22Rv1 (cell line): ENCODE data around the gene DUOX1.

Source experiments
- ZFX ChIP-seq: fragments of 450-650 bp; IDR thresholded peaks from 2 replicates; pipeline ENCODE4 v1.6.1; 2017; ENCODE audit warnings: antibody characterized with exemption, borderline replicate concordance
- TF ChIP-seq, protein P1 (sequence below): fragments of 450-650 bp; IDR thresholded peaks from 2 replicates; pipeline ENCODE4 v1.5.1; 2017; ENCODE audit warnings: mild to moderate bottlenecking

DNA sequence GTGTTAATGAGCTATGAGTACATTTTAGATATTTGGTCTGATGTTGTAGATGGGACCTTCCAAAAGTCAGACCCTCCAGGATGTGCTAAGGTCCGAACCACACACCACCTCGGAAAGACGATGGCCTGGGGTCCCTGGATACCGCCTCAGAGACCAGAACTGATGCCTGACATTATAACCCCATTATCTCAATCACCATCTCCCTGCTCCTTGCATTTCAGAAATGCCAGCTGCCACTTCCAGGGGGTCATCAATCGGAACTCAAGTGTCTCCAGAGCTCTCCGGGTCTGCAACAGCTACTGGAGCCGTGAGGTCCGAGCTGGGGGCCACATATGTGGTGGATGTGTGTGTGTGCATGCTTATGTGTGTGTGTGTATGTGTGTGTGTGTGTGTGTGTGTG lies 7.9 kb downstream of the DUOX1 start:
- TF ChIP-seq, protein P1, sequence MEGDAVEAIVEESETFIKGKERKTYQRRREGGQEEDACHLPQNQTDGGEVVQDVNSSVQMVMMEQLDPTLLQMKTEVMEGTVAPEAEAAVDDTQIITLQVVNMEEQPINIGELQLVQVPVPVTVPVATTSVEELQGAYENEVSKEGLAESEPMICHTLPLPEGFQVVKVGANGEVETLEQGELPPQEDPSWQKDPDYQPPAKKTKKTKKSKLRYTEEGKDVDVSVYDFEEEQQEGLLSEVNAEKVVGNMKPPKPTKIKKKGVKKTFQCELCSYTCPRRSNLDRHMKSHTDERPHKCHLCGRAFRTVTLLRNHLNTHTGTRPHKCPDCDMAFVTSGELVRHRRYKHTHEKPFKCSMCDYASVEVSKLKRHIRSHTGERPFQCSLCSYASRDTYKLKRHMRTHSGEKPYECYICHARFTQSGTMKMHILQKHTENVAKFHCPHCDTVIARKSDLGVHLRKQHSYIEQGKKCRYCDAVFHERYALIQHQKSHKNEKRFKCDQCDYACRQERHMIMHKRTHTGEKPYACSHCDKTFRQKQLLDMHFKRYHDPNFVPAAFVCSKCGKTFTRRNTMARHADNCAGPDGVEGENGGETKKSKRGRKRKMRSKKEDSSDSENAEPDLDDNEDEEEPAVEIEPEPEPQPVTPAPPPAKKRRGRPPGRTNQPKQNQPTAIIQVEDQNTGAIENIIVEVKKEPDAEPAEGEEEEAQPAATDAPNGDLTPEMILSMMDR = no peak
- no peak for TF ChIP-seq ZFX
